Testis (tissue), 2 donors: ENCODE data around the gene SLC25A21.

Experiments used
- CTCF ChIP-seq, 3 experiments: fragments of 450-650 bp in 2 of 3; fragments of 200-600 bp in 1 of 3; sonication (generic) in 1 of 3; IDR thresholded peaks; one replicate each; pipeline ENCODE4 v1.5.1; 2016 to 2019; ENCODE audit warnings: antibody characterized with exemption in 3 of 3, mild to moderate bottlenecking in 2 of 3, moderate library complexity in 1 of 3
- POLR2A ChIP-seq: fragments of 450-650 bp; IDR thresholded peaks from one replicate; pipeline ENCODE4 v1.6.1; 2017; ENCODE audit warnings: antibody characterized with exemption, mild to moderate bottlenecking, moderate library complexity

- no peak for TF ChIP-seq CTCF (IDR thresholded peaks at IDR 0.05)
- no peak for TF ChIP-seq POLR2A
Observed at GRCh38 chr14:36822685-36823084, 349.7 kb downstream of the SLC25A21 start.
